GM23248 (cell line): ENCODE measurements around the gene ANKRD63. TPM values are rescaled to one million over a fixed set of nuclear protein-coding genes. Genes with fewer than 3 reads are reported as not detected.

ENCODE experiments used
- DNase-seq: peaks from one replicate; pipeline ENCODE4 v3.0.0-alpha.2; 2015
- H2AFZ ChIP-seq: fragments of 200-600 bp; sonication (generic); 2 replicates; pipeline ENCODE4 v1.6.1; 2016; ENCODE audit warnings: antibody characterized with exemption
- H3F3A ChIP-seq: fragments of 200-600 bp; sonication (generic); 2 replicates; pipeline ENCODE4 v1.6.1; 2016; ENCODE audit warnings: mild to moderate bottlenecking, antibody characterized with exemption, mixed run types; ENCODE audit not compliant: insufficient read depth
- H3K27ac ChIP-seq: fragments of 200-600 bp; sonication (generic); 2 replicates; pipeline ENCODE4 v1.5.1; 2016; ENCODE audit warnings: mild to moderate bottlenecking
- H3K27me3 ChIP-seq: fragments of 200-600 bp; sonication (generic); replicated peaks from 2 replicates; pipeline ENCODE4 v1.6.1; 2016; ENCODE audit warnings: mild to moderate bottlenecking; ENCODE audit not compliant: insufficient read depth
- H3K36me3 ChIP-seq: fragments of 200-600 bp; sonication (generic); 2 replicates; pipeline ENCODE4 v1.6.1; 2016; ENCODE audit warnings: low read depth, mild to moderate bottlenecking
- H3K4me1 ChIP-seq: fragments of 200-600 bp; sonication (generic); 2 replicates; pipeline ENCODE4 v1.6.1; 2016; ENCODE audit warnings: mild to moderate bottlenecking; ENCODE audit not compliant: insufficient read depth
- H3K4me2 ChIP-seq: fragments of 200-600 bp; sonication (generic); one replicate; pipeline ENCODE4 v1.6.1; 2016; ENCODE audit warnings: mild to moderate bottlenecking; ENCODE audit not compliant: unreplicated experiment
- H3K4me3 ChIP-seq: fragments of 200-600 bp; sonication (generic); 2 replicates; pipeline ENCODE4 v1.5.1; 2016; ENCODE audit warnings: mild to moderate bottlenecking
- H3K79me2 ChIP-seq: fragments of 200-600 bp; sonication (generic); 2 replicates; pipeline ENCODE4 v1.6.1; 2016; ENCODE audit warnings: mild to moderate bottlenecking; ENCODE audit not compliant: insufficient read depth
- H3K9ac ChIP-seq: fragments of 200-600 bp; sonication (generic); 2 replicates; pipeline ENCODE4 v1.6.1; 2016; ENCODE audit warnings: mild to moderate bottlenecking
- H3K9me2 ChIP-seq: fragments of 200-600 bp; sonication (generic); 2 replicates; pipeline ENCODE4 v1.6.1; 2016; ENCODE audit warnings: mixed run types, mild to moderate bottlenecking, moderate library complexity; ENCODE audit not compliant: insufficient read depth
- H3K9me3 ChIP-seq: fragments of 200-600 bp; sonication (generic); one replicate; pipeline ENCODE4 v1.6.1; 2017; ENCODE audit warnings: low read depth
- H4K20me1 ChIP-seq: fragments of 200-600 bp; sonication (generic); 2 replicates; pipeline ENCODE4 v1.6.0; 2016; ENCODE audit not compliant: insufficient read depth
- EZH2 ChIP-seq: fragments of 200-600 bp; sonication (generic); IDR thresholded peaks from 2 replicates; pipeline ENCODE4 v1.6.1; 2018; ENCODE audit warnings: antibody characterized with exemption, mild to moderate bottlenecking; ENCODE audit not compliant: insufficient read depth, poor library complexity, severe bottlenecking
- EZH2phosphoT487 ChIP-seq: fragments of 200-600 bp; sonication (generic); IDR thresholded peaks from 2 replicates; pipeline ENCODE4 v1.6.1; 2018; ENCODE audit warnings: antibody characterized with exemption, moderate library complexity, mild to moderate bottlenecking, low read depth; ENCODE audit not compliant: insufficient read depth
- WGBS, 2 experiments: methylation state at CpG; one replicate each; pipeline ENCODE4 v1.1.6; 2015 to 2017; ENCODE audit warnings: low lambda C conversion rate in 2 of 2, low coverage in 1 of 2; ENCODE audit errors: missing lambda C conversion rate in 2 of 2; 5-methylcytosine and 5-hydroxymethylcytosine counted together
- in situ Hi-C: fragments of 300-500 bp; cut with MboI; formaldehyde crosslinking; loops from 2 replicates; pipeline ENCODE4 v1.15.0; 2020
- polyA plus RNA-seq: library from polyadenylated mRNA; unstranded; fragments of >200 nt; fragmentation: Nextera tagmentation; extraction: Ambion mirVana; gene quantifications from 2 replicates; pipeline ENCODE4 v1.2.1, GENCODE V29; 2016
- total RNA-seq: library from RNA; depleted of rRNA; stranded (reverse); fragments of >200 nt; shearing (Covaris generic); gene quantifications from 2 replicates; pipeline ENCODE4 v1.2.3, GENCODE V29; 2014

Gene ANKRD63
- total and polyA plus RNA-seq, 2 experiments from 2014 or later = not detected

DNA sequence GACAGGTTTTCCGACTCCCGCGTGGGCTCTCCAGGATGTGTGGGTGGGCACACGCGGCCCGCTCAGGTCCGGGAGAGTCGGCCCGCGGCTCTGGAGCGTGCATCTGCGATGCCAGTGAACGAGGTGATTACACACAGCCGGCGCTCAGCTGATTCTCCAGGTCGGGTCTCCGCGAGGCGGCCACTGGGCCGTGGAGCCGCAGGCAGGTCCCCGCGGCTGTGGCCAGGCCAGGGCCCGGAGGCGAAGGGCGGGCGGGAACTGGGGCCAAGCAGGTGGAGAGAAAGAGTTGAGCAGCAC is 30.8 kb downstream of the ANKRD63 start:
- H3K9ac ChIP-seq = no peak overlapping the region
- no peaks in the 10 kb centered on the region for H3K4me1 ChIP-seq
- H3K9me3 ChIP-seq = no peaks in the 10 kb centered on the region
- H3K9me2 ChIP-seq = no peaks in the 10 kb centered on the region
- in situ Hi-C loops = no loop called here
- peaks cover 40% of the 10 kb centered on the region for H3K27me3 ChIP-seq
- H3K36me3 ChIP-seq = no peaks in the 10 kb centered on the region
- H3K27ac ChIP-seq = no peak overlapping the region
- no peak overlapping the region for H2AFZ ChIP-seq
- no peak overlapping the region for H3K4me3 ChIP-seq
- WGBS, 2 experiments = 36 to 48% methylated on average over 19 to 21 of the region's 27 CpGs
- no peak for DNase-seq
- no peaks in the 10 kb centered on the region for H3K79me2 ChIP-seq
- no peak overlapping the region for H3K4me2 ChIP-seq
- no peak for TF ChIP-seq EZH2phosphoT487
- TF ChIP-seq EZH2 = no peak
- H4K20me1 ChIP-seq = no peaks in the 10 kb centered on the region
- H3F3A ChIP-seq = peaks cover 15% of the 10 kb centered on the region; the same call in 1 of the 2 replicates

DNA sequence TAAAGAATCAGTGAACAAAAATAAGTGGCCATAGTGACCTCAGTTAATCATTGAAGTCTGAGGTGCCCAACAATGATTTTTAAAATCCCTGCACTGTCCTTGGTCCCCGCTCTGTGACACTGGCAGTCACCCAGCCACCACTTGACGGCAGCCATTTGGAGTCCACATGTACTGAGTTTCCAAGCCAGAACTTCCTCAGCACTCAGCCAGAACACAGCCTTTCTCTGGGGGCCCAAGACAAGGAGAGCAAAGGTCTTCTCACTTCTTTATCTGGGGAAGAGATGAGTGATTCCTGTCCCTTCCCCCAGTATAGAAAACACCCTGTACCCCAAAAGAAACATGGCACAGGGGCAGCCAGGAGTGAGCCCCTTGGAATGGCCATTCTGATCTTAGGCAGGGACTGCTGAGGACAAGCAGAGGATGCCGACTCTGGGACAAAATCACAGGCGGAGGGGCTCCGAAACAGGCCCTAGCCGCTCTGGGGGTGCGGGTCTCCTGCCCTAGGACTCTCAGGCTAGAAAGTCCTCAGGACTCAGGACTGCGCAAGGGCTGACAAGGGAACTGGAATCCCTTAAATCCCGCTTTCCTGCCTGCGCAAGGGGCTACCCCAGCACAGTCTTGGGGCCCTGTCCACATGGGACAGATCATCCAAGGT is 31.3 kb downstream of the ANKRD63 start:
- H3K27me3 ChIP-seq = peaks cover 40% of the 10 kb centered on the region
- H3K9me3 ChIP-seq = no peaks in the 10 kb centered on the region
- TF ChIP-seq EZH2phosphoT487 (0 out of 2 replicates have a peak, but pooled peaks have one; percentile 23), EZH2 (no peak)
- no peak overlapping the region for H3K4me2 ChIP-seq
- H4K20me1 ChIP-seq = no peaks in the 10 kb centered on the region
- H2AFZ ChIP-seq = no peak overlapping the region
- in situ Hi-C loops = no loop called here
- no peaks in the 10 kb centered on the region for H3K9me2 ChIP-seq
- 70 to 71% methylated on average over 10 of the region's 10 CpGs for WGBS, 2 experiments
- peaks cover 15% of the 10 kb centered on the region; the same call in 1 of the 2 replicates for H3F3A ChIP-seq
- H3K4me3 ChIP-seq = no peak overlapping the region
- H3K27ac ChIP-seq = no peak overlapping the region
- no peaks in the 10 kb centered on the region for H3K36me3 ChIP-seq
- no peak for DNase-seq
- H3K9ac ChIP-seq = no peak overlapping the region
- no peaks in the 10 kb centered on the region for H3K79me2 ChIP-seq
- no peaks in the 10 kb centered on the region for H3K4me1 ChIP-seq

DNA sequence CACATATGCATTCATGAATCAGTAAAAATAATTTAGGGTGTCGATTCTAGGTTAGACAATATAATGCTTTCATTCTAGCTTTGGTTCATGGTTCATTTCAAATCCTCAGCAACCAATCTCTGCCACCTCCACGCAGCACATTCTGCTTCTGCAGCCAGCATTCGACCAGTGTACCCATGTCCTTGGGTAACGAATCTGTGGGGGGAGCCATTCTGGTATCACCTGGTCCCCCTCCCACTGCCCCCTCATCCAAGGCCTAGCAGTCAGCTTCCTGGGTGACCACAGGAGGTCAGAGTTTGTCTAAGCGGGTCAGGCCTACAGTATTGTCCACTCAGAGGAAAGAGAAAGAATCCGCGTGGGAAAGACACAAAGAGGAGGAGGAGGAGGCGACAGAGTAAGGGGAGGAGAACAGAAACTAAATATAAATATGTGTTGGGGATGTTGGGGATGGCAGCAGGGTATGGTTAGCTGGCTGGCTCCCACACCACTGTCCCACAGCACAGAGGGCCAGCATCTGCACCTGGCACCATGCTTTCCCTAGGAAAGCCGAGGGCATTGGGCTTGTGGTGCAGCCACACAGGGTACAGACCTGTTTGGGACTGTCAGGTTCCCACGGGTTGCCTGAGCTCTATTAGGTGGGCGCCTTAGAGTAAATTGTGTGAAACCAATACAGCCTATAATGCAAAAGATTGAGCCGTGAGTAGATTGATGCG is 31.9 kb downstream of the ANKRD63 start:
- H2AFZ ChIP-seq = no peak overlapping the region
- no peak overlapping the region for H3K9ac ChIP-seq
- no peak overlapping the region for H3K4me3 ChIP-seq
- peaks cover 40% of the 10 kb centered on the region for H3K27me3 ChIP-seq
- no peaks in the 10 kb centered on the region for H3K9me2 ChIP-seq
- no peaks in the 10 kb centered on the region for H3K36me3 ChIP-seq
- H4K20me1 ChIP-seq = no peaks in the 10 kb centered on the region
- no peaks in the 10 kb centered on the region for H3K79me2 ChIP-seq
- no peak for DNase-seq
- WGBS, 2 experiments = 82 to 87% methylated on average over 13 of the region's 13 CpGs
- no peaks in the 10 kb centered on the region for H3K4me1 ChIP-seq
- no peak overlapping the region for H3K27ac ChIP-seq
- no peak overlapping the region for H3K4me2 ChIP-seq
- in situ Hi-C loops = no loop called here
- H3K9me3 ChIP-seq = no peaks in the 10 kb centered on the region
- H3F3A ChIP-seq = peaks cover 15% of the 10 kb centered on the region; the same call in 1 of the 2 replicates
- TF ChIP-seq EZH2 (no peak), EZH2phosphoT487 (no peak)

DNA sequence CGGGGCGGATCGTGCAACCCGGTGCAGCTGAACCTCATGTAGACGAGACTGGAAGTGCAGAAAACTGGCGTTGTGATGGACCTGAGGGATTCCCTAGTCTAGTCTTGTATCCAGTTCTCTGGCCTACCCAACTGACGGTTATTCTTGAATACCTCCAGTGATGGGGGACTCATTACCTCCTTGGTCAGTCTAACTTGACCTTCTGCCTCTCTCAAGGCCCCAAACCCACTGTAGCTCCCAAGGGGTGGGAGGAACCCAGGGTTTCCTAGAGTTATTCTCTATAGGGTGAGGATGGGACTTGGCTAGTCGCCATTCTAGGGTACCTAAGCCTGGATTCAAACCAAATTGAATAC is 32.6 kb downstream of the ANKRD63 start:
- 79 to 89% methylated on average over 8 of the region's 8 CpGs for WGBS, 2 experiments
- Histone ChIP-seq H3K36me3 (no peaks in the 10 kb centered on the region), H3K4me2 (no peak overlapping the region), H3K9ac (no peak overlapping the region), H3K4me3 (no peak overlapping the region), H3K9me3 (no peaks in the 10 kb centered on the region), H3K9me2 (no peaks in the 10 kb centered on the region), H2AFZ (no peak overlapping the region), H3F3A (peaks cover 15% of the 10 kb centered on the region; the same call in 1 of the 2 replicates), H3K27me3 (peaks cover 40% of the 10 kb centered on the region), H4K20me1 (no peaks in the 10 kb centered on the region), H3K79me2 (no peaks in the 10 kb centered on the region), H3K27ac (no peak overlapping the region), H3K4me1 (no peaks in the 10 kb centered on the region)
- in situ Hi-C loops = no loop called here
- DNase-seq = no peak
- TF ChIP-seq EZH2 (no peak), EZH2phosphoT487 (no peak)
